NCI-H226 (cell line): ENCODE results near the gene MRPL22.
A peak's percentile ranks its signal among the peaks of the same experiment; 100 is the strongest.
"Not testable (repeated sequence)": the region's sequence is repeated elsewhere in the genome, so short reads cannot be mapped to it uniquely, and the experiment has no call there.

ENCODE experiments used
- DNase-seq: peaks from one replicate; pipeline ENCODE4 v3.0.0-alpha.2; 2015

The MRPL22 gene

DNA sequence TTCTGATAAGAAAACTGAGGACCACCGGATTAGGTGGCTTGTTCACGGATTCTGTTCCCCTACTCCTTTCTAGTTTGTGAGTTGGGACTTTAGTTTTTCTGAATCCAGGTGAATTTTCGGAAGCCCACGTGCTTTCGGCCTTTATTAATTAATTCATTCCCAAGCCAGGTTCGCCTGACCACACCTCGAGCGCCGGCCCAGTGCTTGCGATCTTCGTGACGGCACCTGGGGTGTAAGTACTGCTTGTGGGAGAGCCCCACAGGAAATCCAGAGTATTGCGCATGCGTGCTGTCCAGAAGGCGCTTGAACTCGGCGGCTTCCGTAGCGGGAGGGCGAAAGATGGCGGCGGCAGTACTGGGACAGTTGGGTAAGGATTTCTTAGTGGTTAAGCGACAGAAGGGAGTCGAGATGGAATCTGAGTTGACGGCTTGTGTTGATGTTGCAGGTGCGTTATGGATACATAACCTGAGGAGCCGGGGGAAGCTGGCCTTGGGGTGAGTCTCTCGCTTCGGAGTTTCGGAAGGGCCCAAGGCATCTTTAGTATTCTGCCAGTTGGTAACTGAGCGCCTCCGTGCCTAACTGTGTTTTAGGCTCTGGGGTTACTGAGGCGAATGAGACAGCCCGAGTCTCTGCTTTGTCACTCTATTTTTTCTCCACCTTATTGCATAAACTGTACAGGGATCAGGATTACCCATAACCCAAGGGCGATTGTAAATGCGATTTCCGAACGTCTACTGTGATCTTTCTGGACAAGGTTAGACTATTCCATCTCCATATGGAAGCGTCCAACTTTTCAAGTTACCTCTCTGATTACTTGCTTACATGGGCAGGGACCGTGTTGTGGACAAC lies at the start of gene MRPL22:
Gene MRPL22, plus strand, starts transcription at position 302 of the 849 bp plus-strand sequence. Its CDS starts 38 bp downstream, at position 340.
- DNase-seq, result peak; percentile 91

DNA sequence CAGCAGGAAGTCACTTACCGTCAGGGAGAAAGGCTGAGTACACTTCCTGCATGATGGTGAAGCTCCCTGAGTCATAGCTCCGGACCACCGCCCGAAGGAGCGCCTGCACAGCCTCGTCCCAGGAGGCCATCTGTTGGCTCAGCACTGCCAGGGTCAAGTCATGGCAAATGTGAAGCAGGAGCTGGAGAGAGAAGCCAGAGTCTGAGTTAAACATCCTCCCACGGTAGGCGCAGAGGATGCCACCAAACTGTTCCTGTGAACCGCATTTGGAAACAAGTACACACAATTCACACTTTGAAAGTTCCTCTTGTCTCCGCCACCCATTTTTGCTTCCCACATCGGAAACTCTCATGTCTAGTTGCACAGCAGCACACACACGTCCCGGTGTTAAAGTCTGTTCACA lies 48.5 kb upstream of the MRPL22 start:
- DNase-seq, result no peak

- DNase-seq, result no peak
These were observed 47.5 kb upstream of the MRPL22 start for GRCh38 chr5:154893381-154893780.

GRCh38 chr5:154895606-154896561 lies 45.0 kb upstream of the MRPL22 start:
- DNase-seq, result no peak

GRCh38 chr5:154896562-154897165 lies 44.2 kb upstream of the MRPL22 start:
- DNase-seq, result no peak

GRCh38 chr5:154898210-154898609 lies 42.7 kb upstream of the MRPL22 start:
- DNase-seq, result no peak

DNA sequence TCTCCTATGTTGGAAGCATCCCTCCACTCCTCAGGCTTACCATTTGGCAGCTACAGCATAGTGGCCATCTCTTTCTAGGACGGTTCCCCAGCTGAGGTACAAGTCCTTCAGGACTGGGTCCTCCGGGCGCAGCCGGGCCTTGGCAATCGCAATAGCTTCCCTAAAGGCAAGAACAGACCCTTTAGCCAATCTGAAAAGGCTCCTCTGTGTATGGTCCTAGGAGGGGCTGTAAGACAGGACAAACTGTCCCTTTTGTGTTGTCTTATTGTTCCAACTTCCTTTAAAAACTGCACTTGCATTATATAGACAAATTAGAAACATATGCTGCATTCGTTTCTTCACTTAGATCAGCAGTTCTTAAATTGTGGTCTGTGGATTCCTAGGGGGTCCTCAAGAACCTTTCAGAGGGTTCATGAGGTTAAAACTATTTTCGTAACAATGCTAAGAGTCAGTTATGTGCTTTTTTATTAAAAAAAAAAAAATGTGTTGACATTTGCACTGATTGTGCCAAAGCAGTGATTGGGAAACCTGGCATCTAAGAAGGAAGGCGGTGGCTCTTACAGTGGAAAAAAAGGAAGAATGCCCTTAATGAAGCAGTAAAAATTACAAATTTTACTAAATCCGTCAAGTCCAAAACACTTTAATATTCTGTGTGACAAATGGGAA lies 41.6 kb upstream of the MRPL22 start:
- DNase-seq, result no peak

GRCh38 chr5:154900066-154900465 lies 40.8 kb upstream of the MRPL22 start:
- DNase-seq, result no peak

DNA sequence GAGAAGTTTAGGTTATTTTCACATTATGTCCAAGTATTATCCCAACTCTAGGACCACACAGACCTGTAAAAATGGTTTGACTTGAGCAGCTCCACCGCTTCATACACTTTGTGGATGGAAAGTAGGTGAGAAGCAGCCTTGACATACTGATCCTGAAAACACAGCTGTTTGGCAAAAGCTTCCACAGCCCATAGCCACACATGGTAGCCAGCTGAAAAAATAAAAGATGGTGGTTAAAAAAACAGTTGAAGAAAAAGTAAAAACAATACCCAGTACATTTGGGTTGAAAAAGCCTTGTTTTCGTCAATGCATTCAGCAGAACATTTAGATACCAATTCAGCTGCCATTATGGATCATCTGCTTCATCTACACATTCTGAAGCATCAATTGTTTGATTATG lies 39.6 kb upstream of the MRPL22 start:
- no peak for DNase-seq

GRCh38 chr5:154901913-154902312 lies 39.0 kb upstream of the MRPL22 start:
- no peak for DNase-seq

DNA sequence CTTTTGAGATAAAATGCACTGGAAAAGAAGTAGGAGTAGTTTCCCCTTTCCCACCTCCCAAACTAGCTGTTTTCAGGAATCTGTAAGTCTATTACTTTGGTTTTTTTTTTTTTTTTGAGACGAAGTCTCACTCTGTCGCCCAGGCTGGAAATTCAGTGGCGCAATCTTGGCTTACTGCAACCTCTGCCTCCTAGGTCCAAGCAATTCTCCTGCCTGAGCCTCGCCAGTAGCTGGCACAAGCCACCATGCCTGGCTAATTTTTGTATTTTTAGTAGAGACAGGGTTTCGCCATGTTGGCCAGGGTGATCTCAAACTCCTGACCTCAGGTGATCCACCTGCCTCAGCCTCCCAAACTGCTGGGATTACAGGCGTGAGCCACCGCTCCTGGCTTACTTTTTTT lies 35.3 kb upstream of the MRPL22 start:
- not testable (repeated sequence) for DNase-seq

- no peak for DNase-seq
These were observed 24.0 kb upstream of the MRPL22 start for GRCh38 chr5:154916874-154917273.

- DNase-seq, result no peak
These were observed 23.1 kb upstream of the MRPL22 start for GRCh38 chr5:154917757-154918156.

DNA sequence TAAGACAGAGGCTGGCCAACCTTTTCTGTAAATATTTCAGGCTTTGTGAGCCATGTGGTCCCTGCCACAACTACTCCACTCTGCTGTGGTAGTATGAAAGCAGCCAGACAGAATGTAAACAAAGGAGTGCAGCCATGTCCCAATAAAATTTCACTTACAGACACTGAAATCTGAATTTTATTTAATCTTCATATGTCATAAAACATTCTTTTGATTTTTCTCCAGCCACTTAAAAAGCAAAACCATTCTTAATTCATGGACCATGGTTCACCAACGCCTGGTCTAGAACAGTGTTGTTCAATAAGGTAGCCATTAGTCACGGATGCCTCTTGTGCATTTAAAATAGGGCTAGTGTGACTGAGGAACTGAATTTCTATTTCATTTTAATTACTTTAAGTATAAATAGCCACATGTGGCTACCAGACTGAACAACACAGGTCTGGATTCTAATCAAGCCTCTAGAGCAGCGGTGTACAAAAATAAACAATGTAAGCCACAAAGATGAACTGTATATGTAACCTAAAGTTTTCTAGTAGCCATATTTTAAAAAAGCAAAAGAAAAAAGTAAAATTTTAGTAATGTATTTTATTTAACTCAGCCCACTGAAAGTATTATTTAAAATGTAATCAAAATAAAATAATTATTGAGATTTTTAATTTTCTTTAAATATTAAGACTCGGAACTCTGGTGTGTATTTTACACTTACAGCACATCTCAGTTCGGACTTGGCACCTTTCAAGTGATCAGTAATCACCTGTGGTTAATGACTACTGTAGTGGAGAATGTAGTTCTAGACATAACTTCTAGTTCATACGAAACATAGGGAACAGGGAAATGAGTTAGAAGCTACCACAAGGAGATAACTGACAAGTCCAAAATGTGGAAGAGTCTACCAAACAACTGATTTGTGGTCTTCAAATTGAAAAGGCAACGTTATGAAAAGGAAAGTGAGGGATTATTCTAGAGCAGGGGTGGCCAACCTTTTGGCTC lies 17.1 kb upstream of the MRPL22 start:
- DNase-seq, result no peak

GRCh38 chr5:154933537-154933936 lies 7.3 kb upstream of the MRPL22 start:
- no peak for DNase-seq

DNA sequence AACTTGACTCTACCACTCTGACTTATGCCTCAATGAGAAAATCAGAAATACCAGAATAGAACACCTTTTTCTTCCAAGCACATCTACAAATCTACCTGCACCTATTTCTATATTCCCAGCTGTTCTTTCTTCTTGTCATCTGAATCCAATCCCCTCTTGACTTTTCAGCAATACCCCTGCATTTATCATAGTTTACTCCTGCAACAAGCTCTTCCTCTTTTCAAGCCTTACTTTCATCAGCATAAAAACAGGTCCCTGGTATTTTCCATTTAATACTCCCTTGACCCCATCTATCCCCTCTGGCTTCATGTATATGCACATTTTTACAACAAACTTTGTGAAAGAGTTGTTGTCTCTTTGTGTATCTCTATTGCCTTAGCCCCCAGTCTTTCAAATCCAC lies 6.0 kb upstream of the MRPL22 start:
- DNase-seq, result no peak

- no peak for DNase-seq
These were observed 3.6 kb upstream of the MRPL22 start for GRCh38 chr5:154937186-154937717.

DNA sequence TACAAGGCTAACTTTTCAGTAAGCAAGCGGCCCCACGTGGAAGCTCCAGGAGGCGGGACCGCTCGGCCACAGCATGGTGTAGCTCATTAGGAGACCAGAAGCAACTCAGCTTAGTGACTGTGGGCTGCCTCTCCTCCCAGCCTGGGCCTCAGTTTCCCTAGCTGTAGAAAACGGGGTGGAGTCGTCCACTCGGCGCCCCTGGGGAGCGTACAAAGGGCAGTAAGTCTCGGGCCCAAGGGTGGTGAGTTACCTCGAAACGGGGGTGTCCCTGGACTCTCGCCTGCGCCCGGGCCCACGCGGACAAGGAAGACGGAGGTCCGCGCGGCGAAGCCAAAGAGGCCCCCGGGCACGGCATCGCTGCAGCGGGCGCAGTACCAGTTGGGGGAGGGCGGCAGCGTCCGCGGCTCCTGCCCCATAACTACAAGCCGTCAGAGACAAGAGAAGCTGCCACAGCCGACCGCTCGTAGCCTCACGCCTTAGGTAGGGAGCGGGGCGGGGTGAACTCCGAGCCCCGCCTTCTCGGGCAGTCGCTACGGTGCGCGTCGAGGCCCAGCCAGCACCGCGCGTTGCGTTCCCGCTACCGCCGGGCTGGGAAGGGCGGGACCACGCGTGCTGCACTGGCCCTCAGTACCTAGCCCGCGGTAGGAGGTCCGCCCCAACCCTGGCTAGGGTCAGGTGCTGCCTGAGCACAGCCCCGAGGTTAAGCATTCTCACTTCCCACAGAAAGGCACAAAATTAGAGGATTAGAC lies 3.0 kb upstream of the MRPL22 start, which contains the start of gene GEMIN5:
Gene GEMIN5, minus strand, starts transcription at position 494 of the 749 bp plus-strand sequence. Its CDS starts 78 bp downstream, at position 416.
- DNase-seq, result peak; percentile 89

GRCh38 chr5:154939387-154939786 lies 1.5 kb upstream of the MRPL22 start:
- not testable (repeated sequence) for DNase-seq

DNA sequence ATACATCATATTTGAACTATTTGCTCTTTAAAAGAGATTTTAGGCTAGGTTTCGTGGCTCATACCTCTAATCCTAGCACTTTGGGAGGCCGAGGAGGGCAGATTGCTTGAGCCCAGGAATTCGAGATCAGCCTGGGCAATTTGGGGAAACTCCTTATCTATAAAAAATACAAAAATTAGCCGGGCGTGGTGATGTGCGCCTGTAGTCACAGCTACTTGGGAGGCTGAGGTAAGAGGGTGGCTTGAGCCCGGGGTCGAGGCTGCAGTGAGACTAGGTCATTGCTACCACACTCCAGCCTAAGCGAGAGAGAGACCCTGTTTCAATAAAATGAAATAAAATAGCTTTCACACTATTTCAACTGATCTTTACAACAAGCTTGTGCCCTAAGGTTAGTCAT lies 500 bp upstream of the MRPL22 start:
- DNase-seq, result no peak
